ENCODE results near the gene PJA2. TPM values are rescaled to one million over a fixed set of nuclear protein-coding genes. Genes with fewer than 3 reads are reported as not detected.
A peak's percentile ranks its signal among the peaks of the same experiment; 100 is the strongest.

PJA2 gene
- total and polyA plus RNA-seq, 9 of the 15 experiments (the other 6 are each of a cell fraction or from before 2014, with no cell fraction given), result 25.1 to 82.1 (median 50.1) TPM

GRCh38 chr5:109409844-109410388 is at the start of gene PJA2 (continued):
- TF ChIP-seq CREB3L1 (IDR thresholded peaks at IDR 0.05; ENCODE audit: borderline replicate concordance, low read depth), result peak; percentile 100
- TF ChIP-seq FOSL1 (tag; conservative IDR thresholded peaks at IDR 0.05), result no peak
- TF ChIP-seq MAX (CRISPR knock-in tag; IDR thresholded peaks at IDR 0.05), result 0 out of 2 replicates have a peak, but pooled peaks have one; percentile 55
- TF ChIP-seq KLF10 (CRISPR knock-in tag; IDR thresholded peaks at IDR 0.05), result no peak
- TF ChIP-seq SAFB (IDR thresholded peaks at IDR 0.05; ENCODE audit: borderline replicate concordance, low read depth, low read length), result no peak
- TF ChIP-seq L3MBTL2 (IDR thresholded peaks at IDR 0.05), result no peak
- TF ChIP-seq EP300 (IDR thresholded peaks at IDR 0.05; ENCODE audit: low read length), result no peak; the same call in 1 of the 2 replicates
- TF ChIP-seq ETV5 (CRISPR knock-in tag; IDR thresholded peaks at IDR 0.05; ENCODE audit: low read depth), result no peak
- no peak for TF ChIP-seq STAT5A (IDR thresholded peaks at IDR 0.05; ENCODE audit: borderline replicate concordance, low read length)
- no peak for TF ChIP-seq ZNF140 (CRISPR knock-in tag; IDR thresholded peaks at IDR 0.05)
- no peak for TF ChIP-seq SNIP1 (IDR thresholded peaks at IDR 0.05; ENCODE audit: low read depth)
- no peak for TF ChIP-seq ZNF407 (IDR thresholded peaks at IDR 0.05; ENCODE audit: low read depth)
- TF ChIP-seq ZBTB1 (CRISPR knock-in tag; IDR thresholded peaks at IDR 0.05; ENCODE audit: borderline replicate concordance, low read depth), result peak; percentile 100
- TF ChIP-seq ARID4B (CRISPR knock-in tag; IDR thresholded peaks at IDR 0.05), result no peak
